Kidney glomerular epithelial cell (primary cell): ENCODE measurements around the gene SHLD1.

Source experiments
- DNase-seq: peaks from one replicate; lab custom pipeline; 2025; lab: John Stamatoyannopoulos, UW

Gene SHLD1

GRCh38 chr20:5848711-5849505, 98.7 kb downstream of the SHLD1 start:
- peak; percentile 4 for DNase-seq

- DNase-seq = no peak
These were observed 105.7 kb downstream of the SHLD1 start for GRCh38 chr20:5855939-5856338.

- DNase-seq = no peak
These were observed 109.4 kb downstream of the SHLD1 start for GRCh38 chr20:5859608-5860007.

GRCh38 chr20:5862703-5863039, 112.5 kb downstream of the SHLD1 start:
- no peak for DNase-seq

- DNase-seq = no peak
These were observed 113.0 kb downstream of the SHLD1 start for GRCh38 chr20:5863040-5863833.

GRCh38 chr20:5864428-5864827, 114.2 kb downstream of the SHLD1 start:
- DNase-seq = no peak

- peak; percentile 32 for DNase-seq
These were observed 114.8 kb downstream of the SHLD1 start for GRCh38 chr20:5864873-5865587.

GRCh38 chr20:5865604-5866003, 115.4 kb downstream of the SHLD1 start:
- DNase-seq = no peak

- no peak for DNase-seq
These were observed 120.4 kb downstream of the SHLD1 start for GRCh38 chr20:5870568-5870981.

GRCh38 chr20:5871459-5872410, 121.5 kb downstream of the SHLD1 start:
- no peak for DNase-seq

GRCh38 chr20:5877128-5877527, 126.9 kb downstream of the SHLD1 start:
- DNase-seq = no peak

- DNase-seq = no peak
These were observed 130.1 kb downstream of the SHLD1 start for GRCh38 chr20:5880326-5880725.

GRCh38 chr20:5881703-5882102, 131.5 kb downstream of the SHLD1 start:
- no peak for DNase-seq

- no peak for DNase-seq
These were observed 132.0 kb downstream of the SHLD1 start for GRCh38 chr20:5882166-5882565.

- no peak for DNase-seq
These were observed 134.5 kb downstream of the SHLD1 start for GRCh38 chr20:5884465-5885335.

- no peak for DNase-seq
These were observed 135.7 kb downstream of the SHLD1 start for GRCh38 chr20:5885866-5886265.

GRCh38 chr20:5886788-5887187, 136.6 kb downstream of the SHLD1 start:
- no peak for DNase-seq

- no peak for DNase-seq
These were observed 137.2 kb downstream of the SHLD1 start for GRCh38 chr20:5887386-5887785.

- DNase-seq = peak; percentile 8
These were observed 137.8 kb downstream of the SHLD1 start for GRCh38 chr20:5888041-5888440.

- no peak for DNase-seq
These were observed 140.7 kb downstream of the SHLD1 start for GRCh38 chr20:5890773-5891441.
